GM15510 (cell line): ENCODE measurements around the gene CHMP2A.

Experiments used
- POLR2A ChIP-seq: IDR thresholded peaks from 3 replicates; pipeline ENCODE4 v1.6.1; 2011; ENCODE audit warnings: borderline replicate concordance; ENCODE audit not compliant: insufficient read length; ENCODE audit errors: extremely low read depth

CHMP2A gene

DNA sequence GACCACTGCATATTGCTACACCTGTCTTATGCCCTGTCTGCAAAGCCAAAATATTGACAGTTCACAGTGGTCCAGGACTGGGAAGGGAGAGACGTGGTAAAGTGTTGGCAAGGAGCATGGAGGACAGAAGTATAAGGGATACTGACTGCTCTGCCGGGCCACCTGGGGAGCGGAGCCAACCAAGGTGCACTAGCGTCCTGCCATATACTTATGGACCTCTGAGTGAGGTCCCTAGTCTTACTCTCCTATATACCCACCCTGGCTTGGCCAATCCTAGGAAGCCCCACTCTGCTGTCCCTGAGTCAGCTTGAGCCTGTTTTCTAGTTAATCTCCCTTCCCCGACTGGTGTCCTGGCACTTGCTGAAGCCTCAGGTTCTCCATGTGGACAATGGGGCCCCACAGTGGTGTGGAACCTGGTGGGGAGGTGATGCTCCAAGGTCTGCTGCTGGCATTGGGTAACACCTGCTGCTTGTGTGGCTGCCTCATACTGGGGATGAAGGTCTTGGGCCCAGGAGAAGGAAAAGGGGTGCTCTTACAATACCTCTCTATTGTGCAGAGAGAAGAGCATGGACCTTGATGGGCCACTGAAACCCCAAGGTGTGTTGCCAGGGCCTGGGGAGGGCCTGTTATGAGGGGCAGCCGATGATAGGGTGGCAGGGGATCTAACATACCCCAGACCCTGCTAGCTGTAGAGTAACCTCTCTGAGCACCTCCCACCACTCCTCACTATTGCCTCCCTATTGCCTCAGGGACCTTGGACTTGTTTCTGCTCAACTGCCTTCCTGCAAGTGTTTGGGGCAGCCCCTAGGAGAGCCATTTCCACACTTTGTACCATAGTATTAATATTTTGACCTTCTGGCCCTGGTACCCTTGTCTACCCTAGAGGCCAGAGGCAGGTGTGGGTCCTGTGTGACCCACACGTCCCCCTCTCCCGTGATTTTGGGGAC, 17.8 kb downstream of the CHMP2A start:
- TF ChIP-seq POLR2A: no peak

DNA sequence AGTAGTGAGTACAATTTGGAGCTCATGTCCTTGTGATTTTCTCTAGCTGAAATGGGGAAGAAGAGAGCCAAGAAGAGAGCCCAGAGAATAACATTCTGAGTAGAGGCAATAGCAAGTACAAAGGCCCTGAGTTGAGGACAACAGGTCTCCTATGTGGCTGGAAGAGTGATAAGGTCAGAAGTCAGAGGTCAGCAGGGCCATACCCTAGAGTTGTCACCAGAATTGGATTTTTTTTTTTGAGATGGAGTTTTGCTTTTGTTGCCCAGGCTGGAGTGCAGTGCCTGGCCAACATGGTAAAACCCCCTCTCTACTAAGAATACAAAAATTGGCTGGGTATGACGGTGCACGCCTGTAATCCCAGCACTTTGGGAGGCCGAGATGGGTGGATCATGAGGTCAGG, 19.0 kb downstream of the CHMP2A start:
- TF ChIP-seq POLR2A: no peak

DNA sequence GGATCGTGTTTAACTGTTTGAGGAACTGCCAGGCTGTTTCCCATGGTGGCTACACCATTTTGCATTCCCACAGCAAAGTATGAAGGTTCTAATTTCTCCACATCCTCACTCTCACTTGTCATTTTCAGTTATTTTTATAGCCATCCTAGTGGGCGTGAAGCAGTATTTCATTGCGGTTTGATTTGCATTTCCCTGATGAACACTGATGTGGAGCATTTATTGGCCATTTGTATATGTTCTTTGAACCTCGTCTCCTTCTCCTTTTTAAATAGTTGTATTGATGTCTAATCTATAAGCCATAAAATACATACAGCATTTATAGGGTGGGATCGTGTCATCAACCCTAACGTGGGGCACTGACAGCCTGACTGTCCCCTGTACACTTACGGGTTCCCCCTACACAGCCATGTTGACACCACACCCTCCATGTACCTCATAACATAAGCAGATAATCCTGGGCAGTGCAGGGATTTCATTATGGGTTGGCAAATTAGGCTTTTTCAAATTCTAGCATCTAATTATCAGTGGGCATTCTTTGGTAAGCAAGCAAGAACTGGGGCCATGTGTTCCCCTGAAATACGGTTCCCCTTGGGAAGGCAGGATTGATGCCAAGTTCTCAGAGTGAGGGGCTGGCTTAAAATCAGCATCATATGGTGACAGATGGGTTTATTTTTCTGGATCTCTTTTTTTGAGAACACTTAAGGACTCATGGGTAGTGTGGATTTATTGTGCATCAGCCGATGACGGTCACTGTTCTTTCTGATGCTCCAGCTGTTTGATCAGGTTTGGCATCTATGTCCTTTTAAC, 23.7 kb downstream of the CHMP2A start:
- no peak for TF ChIP-seq POLR2A

DNA sequence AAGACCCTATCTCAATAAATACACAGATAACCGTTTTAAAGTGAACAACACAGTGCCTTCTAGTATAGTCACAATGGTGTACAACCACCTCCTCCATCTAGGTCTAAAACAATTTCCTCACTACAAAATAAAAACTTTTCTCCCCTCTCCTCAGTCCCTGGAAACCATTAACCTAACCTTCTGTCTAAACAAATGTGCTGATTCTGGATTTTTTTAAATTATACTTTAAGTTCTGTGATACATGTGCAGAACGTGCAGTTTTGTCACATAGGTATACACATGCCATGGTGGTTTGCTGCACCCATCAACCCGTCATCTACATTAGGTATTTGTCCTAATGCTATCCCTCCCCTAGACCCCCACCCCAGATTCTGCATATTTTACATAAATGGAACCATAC, 25.5 kb downstream of the CHMP2A start:
- TF ChIP-seq POLR2A: no peak

DNA sequence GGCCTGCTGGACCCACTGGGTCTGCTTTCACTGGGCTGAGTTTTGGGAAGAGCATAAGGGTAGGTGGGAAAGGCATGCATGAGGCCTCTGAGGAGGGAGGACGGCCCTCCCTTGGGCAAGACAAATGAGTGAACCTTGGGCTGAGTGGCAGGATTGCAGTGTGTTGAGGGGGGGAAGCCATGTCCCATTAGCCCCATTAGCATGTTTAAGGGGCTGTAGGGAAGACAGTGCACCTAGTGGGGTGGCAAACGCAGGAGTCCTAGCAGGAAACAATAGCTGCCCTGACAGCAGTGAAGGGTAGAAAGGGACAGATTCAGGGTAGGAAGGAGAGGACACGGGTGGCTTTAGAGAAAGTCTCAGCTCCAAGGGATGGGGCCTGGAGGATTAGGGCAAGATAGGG, 32.2 kb downstream of the CHMP2A start:
- TF ChIP-seq POLR2A: no peak

DNA sequence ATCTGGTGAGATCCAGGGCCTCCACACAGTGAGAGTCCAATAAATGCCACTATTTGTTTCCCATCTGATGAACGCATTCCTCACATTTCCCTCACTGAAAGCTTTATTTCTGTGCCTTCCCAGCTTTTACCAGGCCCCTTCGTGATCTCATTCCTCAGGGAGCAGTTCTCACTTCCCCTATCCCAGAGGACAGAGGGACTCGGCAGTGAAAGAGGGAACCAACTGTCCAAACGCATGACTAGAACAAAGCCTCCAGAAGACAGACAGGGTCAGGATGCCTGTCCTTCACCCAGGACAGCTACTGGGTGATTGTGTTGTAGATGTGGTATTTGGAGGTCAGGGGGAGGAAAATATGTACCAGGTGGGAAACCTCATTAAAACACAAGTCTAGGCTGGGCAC, 33.3 kb downstream of the CHMP2A start:
- TF ChIP-seq POLR2A: no peak

DNA sequence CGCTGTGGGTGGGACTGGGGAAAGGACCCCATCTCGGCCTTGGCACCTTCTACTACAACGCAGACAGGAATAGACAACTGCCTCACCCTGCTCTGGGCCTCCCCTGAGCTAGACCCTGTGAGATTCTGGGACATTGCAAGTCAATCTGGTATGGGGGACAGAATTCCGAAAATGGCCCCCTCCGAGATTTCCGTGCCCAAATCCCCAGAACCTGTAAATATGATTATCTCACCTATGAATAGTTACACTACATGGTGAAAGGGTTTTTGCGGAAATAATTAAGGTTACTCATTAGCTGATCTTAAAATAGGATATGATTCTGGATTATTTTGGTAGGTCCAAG, 34.7 kb downstream of the CHMP2A start:
- no peak for TF ChIP-seq POLR2A

DNA sequence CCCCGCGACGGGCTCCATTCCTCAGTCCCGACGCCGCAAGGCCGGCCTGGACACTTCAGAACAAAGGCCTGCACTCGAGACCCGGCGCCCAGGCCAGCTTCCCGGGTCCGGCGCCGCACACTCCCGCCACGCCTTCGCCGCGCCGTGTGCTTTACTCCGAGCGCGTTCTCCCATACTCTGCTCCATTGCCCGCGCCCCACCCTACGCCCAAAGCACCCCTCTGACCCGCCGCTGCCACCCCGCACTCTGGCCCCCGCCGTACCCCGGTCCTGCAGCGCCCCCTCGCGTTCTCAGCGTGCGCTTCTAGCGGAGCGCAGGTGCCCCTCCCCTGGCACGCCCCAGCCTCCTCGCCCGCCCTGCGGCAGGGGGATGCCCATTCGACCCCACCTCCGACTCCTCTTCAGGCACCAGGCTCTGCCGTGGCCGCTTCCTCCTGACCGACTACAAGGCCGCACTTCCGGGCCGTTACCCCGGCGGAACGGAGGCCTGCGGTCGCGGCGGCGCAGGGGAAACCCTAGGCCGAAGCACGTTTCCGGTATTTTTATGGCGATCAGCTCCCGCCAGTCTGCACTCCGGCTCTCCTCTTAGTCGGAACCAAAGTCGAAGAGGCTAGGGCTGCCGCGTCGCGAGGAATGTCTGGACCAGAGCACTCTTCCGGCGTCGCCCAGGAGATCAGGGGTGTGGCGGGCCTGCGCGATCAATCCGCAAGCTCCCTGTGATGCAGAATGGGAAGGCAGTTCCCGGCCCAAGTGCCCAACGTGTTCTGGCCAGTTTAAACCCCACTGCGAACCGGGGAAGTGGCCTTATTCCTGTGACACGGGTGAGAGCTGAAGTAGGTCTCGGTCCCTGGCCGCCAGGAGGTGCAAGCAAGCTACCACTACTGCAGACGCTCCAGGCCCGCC, 35.3 kb downstream of the CHMP2A start, which contains the start of gene ZBTB45:
TSS of gene ZBTB45 (minus strand) at position 456 of the 902 bp plus-strand sequence. CDS start 2,137 bp downstream, outside the sequence.
- peak; percentile 72 for TF ChIP-seq POLR2A

DNA sequence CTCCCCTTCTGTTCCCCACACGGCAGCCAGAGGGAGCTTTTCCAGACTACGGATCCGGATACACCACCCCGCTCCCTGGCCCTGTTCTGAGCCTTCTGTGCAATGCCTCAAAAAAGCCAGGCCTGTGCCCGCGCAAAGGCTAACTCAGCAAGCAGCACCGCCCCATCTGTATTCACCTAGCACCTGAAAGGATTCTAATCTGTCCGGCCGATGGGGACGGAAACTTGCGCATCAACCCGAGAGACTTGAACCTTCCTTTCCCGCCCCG, 35.9 kb downstream of the CHMP2A start:
- TF ChIP-seq POLR2A: no peak

DNA sequence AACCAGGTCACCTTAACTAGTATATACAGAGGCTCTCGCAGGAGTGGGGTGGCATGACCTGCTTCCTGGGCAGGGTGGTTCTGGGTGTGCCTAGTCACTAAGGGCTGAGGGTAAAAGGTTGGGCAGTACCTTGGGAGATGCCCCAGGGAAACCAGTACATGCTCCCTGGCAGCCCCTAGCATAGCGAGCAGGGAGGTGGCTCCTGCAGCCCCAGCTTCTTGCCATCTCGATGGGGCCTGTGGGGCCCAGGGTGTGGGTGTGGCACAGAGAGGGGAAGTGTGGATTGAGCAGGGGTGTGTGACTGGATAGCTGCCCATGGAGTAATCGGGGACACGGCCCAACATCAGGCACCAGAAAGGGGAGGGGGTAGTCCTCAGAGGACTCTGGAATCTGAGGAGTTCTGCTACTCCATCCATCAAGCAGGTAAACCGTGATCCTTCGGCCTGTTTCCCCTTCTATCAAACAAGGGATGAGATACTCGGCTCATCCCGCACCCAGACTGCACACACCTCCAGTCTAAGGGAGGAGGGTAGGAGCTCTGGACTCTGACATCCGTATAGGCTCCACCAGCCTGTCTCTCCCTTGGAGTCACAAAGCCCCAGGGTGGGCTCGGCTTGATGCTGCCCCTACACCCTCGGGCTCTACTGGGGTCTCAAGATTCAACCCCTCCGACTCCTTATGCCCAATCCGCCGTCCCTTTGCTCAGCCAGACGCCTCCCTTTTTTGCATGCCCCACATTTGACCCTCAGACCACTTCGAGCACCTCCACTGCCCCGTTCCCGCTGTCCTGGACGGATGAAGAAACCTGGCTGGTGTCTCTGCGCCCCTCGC, 36.4 kb downstream of the CHMP2A start:
- TF ChIP-seq POLR2A: peak; percentile 10

DNA sequence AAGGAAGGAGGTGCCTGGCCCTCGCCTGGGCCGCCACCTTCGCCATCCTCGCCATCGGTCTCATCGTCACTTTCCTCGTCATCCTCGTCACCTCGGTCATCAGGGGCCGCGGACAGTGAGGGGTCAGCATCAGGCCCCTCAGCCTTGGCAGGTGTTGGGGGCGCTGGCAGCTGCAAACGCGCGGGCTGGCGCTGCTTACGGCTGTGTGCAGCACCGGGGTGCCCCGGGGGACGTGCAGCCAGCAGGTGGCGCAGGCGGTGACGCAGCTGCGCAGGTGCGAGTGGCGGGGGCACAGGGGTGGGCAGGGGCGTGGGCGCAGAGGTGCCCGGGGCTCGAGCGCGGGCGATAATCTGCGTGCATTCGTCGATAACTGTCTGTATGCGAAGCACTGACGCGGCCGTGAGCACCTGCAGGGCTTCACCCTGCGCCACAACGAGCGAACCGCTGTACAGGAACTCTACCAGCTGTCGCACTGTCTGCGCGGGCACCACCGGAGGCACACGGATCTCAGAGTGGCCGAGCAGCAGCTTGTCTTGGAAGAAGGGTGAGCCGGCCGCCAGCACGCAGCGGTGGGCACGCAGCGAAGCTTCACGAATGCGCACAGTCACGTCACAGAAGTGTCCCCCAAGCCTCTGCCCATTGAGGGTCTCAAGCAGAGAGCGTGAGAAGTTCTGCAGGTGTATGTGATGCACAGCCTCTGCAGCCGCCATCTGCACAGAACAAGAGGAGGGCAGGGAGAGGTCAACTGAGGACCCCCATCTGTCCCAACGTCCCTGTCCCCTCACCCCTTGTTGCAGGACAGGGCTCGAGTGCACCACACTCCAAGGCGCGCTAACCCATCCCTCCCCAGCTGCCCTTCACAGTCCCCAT, 37.7 kb downstream of the CHMP2A start:
- TF ChIP-seq POLR2A: no peak

DNA sequence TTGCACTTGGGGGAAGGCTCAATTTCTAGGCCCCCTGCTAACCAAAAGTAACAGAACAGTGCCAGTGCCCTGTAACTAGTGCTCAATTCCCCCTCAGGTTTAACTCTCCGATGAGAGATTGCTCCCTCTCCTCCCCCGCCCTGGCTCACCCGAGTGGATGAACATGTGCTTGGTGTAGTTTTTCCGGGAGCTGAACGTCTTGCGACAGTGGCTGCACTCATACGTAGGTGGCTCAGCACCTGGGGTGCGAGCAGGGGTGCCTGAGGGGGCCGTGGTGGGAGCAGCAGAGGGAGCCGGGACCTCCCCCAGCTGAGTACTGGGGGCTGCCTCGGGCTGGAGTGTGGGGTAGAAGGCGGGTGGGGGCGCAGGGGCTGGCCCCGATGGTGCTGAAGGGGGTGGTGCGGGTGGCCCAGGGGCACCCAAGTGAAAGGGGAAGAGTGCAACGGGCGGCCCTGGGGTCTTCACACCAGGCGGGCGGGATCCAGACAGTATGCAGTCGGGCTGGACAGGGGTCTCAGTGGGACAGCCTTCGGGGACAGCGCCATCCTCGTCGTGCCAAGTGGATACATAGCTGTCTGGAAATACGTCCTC, 38.6 kb downstream of the CHMP2A start:
- no peak for TF ChIP-seq POLR2A

DNA sequence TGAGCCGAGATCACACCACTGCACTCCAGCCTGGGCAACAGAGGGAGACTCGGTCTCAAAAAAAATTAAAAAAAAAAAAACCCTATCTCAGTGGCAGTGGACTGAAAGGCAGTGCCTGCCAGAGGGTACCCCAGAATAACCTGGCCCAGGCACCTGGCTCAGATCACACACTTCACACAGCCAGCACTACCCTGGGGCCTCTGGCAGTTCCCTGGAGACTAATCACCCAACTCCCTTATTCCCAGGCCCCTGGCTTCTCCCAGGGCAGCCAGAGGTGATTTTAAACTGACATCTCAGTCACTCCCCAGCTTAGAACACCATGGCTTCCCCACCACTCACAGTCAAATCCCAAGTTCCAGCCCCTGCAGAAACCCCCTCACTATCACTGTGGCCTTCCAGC, 39.6 kb downstream of the CHMP2A start:
- no peak for TF ChIP-seq POLR2A
